ENCODE measurements around the gene STAP2.

DNA sequence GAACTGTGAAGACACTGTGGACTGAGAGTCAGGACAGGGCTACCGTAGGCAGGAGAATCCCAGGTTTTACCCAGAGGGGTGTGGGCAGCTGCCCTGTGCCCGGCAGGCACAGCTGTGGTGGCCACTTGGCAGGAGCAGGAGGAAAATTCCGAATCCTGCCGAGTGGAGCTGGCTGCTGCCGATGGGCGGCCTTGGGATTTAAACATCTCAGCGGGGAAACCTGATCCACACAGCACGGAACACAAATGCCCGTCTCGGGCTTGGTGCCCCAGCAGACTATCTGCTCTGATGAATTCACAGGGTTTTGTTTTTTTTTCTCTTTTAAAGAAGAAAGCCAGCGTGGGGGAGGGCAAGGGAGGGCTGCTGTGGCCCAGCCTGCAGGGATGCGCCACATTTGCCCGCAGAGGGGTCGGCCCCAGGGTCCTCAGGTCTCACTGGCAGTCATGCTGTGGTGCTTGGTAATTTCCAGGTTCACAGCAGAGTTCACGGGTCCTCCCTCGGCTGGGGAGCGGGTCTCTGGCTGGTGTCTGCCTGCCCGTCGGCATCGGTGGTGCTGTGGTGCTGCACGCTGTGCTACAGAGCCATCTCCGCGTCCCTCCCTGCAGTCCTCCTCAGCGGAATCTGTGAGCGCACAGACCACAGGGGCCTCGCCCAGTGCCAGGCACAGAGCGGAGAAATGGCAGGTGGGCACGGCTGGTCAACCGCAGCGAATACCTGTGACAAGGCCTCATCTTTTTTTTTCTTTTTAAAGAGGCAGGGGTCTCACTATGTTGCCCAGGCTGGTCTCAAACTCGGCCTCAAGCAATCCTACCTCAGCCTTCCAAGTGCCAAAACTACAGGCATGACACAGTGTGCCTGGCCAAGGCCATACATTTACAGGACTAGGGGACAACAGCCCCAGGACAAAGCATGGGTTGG lies 32.9 kb upstream of the STAP2 start:
- TF ChIP-seq POLR2A (IDR thresholded peaks at IDR 0.05; ENCODE audit: low read length) (no peak), GATA1 (IDR thresholded peaks at IDR 0.05; ENCODE audit: low read depth, low read length) (no peak)
